Astrocyte of the cerebellum (primary cell): ENCODE results near the gene CREB5.
"Not testable (repeated sequence)": the region's sequence is repeated elsewhere in the genome, so short reads cannot be mapped to it uniquely, and the experiment has no call there.

Experiments
- DNase-seq: peaks from one replicate; pipeline ENCODE4 v3.0.0-alpha.2; 2011; ENCODE audit warnings: low read depth
- H3K4me3 ChIP-seq: 2 replicates; pipeline ENCODE4 v1.5.1; 2011; ENCODE audit warnings: mild to moderate bottlenecking, low read depth, low read length, moderate library complexity
- in situ Hi-C: cut with HindIII; loops from 2 replicates; pipeline ENCODE4 v1.10.0; 2017; ENCODE audit warnings: low sequenced_read_pairs
- TF ChIP-seq, protein P1 (sequence below): IDR thresholded peaks from 2 replicates; pipeline ENCODE4 v1.5.1; 2012; ENCODE audit warnings: low read length, low read depth, moderate library complexity, mild to moderate bottlenecking; ENCODE audit errors: missing control alignments

Gene CREB5

DNA sequence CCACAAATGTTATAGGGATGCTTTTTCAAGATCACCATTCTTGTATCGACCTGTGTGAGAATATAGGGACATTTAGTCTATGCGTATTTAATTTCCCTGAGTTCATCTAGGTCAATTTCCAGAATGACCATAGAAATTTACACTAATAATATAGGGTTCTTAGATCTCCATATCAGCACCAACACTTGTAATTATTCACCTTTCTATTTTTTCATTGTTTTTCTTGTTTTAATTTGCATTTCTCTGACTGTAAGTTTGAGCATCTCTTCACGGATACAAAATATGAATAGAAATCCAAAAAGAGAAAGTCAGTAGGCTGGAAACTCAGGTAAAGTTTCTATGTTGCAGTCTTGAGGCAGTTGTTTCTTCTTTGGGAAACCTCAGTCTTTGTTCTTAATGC, 134.8 kb downstream of the CREB5 start:
- TF ChIP-seq, protein P1, sequence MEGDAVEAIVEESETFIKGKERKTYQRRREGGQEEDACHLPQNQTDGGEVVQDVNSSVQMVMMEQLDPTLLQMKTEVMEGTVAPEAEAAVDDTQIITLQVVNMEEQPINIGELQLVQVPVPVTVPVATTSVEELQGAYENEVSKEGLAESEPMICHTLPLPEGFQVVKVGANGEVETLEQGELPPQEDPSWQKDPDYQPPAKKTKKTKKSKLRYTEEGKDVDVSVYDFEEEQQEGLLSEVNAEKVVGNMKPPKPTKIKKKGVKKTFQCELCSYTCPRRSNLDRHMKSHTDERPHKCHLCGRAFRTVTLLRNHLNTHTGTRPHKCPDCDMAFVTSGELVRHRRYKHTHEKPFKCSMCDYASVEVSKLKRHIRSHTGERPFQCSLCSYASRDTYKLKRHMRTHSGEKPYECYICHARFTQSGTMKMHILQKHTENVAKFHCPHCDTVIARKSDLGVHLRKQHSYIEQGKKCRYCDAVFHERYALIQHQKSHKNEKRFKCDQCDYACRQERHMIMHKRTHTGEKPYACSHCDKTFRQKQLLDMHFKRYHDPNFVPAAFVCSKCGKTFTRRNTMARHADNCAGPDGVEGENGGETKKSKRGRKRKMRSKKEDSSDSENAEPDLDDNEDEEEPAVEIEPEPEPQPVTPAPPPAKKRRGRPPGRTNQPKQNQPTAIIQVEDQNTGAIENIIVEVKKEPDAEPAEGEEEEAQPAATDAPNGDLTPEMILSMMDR, result no peak
- in situ Hi-C loops, result no loop called here
- H3K4me3 ChIP-seq, result no peak overlapping the region
- DNase-seq, result no peak

DNA sequence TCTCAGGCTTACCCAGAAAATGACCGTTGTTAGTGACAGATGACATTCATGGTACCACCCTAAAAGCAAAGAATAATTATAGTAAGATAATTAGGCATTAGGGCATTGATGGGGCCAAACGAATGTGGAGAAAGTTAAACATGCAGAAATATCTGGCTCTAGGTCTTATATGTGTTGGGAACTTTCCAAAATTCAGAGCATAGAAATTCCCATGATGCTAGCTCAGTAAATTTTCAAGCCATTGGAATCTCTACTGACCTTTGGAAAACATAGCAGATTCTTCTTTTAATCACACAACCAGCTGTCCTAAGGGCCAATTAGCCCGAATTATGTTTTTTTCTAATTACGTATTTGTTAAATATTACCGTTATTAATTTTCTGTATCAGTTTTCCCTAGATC, 136.1 kb downstream of the CREB5 start:
- in situ Hi-C loops, result no loop called here
- no peak for DNase-seq
- TF ChIP-seq, protein P1, result no peak
- H3K4me3 ChIP-seq, result no peak overlapping the region

DNA sequence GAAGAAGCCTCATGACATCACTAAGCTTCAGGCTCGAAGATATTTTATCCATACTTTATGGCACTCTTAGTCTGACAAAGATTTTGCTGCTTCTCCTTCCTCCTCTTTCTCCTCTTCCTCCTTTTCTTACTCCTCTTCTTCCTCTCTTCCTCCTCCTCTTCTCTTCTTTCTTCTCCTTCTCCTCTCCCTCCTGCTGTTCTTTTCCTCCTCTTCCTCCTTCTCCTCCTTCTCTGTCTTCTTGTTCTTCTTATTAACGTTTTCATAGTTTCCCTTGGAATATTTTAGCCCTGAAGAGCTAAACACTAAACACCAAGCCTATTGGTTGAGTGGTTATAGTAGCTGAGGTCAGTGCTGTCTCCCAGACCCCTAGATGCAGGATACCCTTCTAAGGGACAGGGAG, 137.7 kb downstream of the CREB5 start:
- no peak overlapping the region for H3K4me3 ChIP-seq
- DNase-seq, result no peak
- TF ChIP-seq, protein P1, result no peak
- in situ Hi-C loops, result no loop called here

DNA sequence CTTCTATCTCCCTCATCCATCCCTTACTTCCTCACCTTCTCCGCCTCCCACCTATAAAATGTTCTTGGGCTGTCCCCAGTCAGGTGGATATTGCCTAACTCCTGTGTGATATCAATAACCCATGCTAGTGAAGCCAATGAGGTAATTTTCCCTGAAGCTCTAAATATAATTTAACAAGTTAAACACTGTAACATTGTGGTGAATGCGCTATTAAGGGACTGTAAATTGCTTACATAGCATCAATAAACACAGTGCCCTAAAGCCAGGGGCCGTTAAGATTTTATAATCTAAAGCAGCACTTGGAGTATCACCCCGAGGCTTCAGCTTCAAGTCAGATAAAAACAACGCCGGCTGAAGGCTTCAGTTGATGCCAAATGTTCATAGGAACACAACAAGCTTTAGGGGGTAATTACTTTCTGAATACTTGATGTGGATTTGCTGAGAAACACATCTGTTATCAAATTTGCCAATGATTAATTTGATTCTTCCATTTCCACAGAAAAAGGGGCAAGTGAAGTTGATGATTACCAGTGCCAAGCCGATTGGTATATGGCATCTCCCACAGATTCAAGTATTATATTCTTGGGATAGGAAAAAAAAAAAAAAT, 138.4 kb downstream of the CREB5 start:
- H3K4me3 ChIP-seq, result no peak overlapping the region
- no peak for DNase-seq
- in situ Hi-C loops, result no loop called here
- TF ChIP-seq, protein P1, result no peak

DNA sequence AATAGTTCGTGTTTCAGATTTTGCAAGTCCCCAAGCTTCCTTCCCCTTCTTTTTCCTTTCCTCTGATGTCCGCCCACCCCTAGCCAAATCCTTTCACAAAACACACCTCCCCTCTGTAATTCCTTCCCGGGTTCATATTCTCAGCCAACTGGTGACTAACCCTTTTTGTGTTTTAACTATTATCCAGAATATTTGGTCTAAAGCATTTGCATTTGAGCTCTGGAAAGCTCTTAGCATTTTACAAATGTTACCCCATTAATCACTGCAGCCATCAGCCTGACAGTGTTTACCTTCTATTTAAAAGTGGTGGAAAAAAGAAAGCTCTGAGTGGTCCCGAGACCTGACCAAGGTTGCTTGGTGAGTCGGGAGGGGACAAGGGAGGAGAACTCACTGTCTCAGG, 139.0 kb downstream of the CREB5 start:
- DNase-seq, result peak; percentile 34
- TF ChIP-seq, protein P1, result no peak
- no peak overlapping the region for H3K4me3 ChIP-seq
- in situ Hi-C loops, result no loop called here

- in situ Hi-C loops, H3K4me3 ChIP-seq, DNase-seq: not testable (repeated sequence)
Observed at GRCh38 chr7:28551766-28552165, 139.4 kb downstream of the CREB5 start.

GRCh38 chr7:28554802-28555471, 142.6 kb downstream of the CREB5 start:
- in situ Hi-C loops, result no loop called here

More at GRCh38 chr7:28554802-28555471, 142.6 kb downstream of the CREB5 start:
- no peak for DNase-seq
- H3K4me3 ChIP-seq, result no peak overlapping the region
- TF ChIP-seq, protein P1, result no peak
